ENCODE measurements around the gene MACROD2. TPM values are rescaled to one million over a fixed set of nuclear protein-coding genes. Genes with fewer than 3 reads are reported as not detected.

The MACROD2 gene
- total RNA-seq, 4 donors from 2014 or later, result 8.7 to 17.8 (median 10.8) TPM

- 80 to 88% methylated on average over 2 of the region's 2 CpGs for WGBS, 2 donors
- no peak for TF ChIP-seq POLR2A (IDR thresholded peaks at IDR 0.05)
- no peak for TF ChIP-seq CTCF (IDR thresholded peaks at IDR 0.05)
- intact Hi-C loops (cut with DNase I), result no loop called here
- Histone ChIP-seq H3K4me3 (replicated peaks in 1 of 3) (no peak overlapping the region), H3K9me3 (no peaks in the 10 kb centered on the region), H3K27ac (no peak overlapping the region), H3K4me1 (no peaks in the 10 kb centered on the region), H3K36me3 (no peaks in the 10 kb centered on the region), H3K27me3 (no peaks in the 10 kb centered on the region)
- no peak for DNase-seq
Measured at GRCh38 chr20:15811951-15812350, 1816.6 kb downstream of the MACROD2 start.

- intact Hi-C loops (cut with DNase I), result no loop called here
- H3K9me3 ChIP-seq, result no peaks in the 10 kb centered on the region
- no peak for TF ChIP-seq POLR2A (IDR thresholded peaks at IDR 0.05)
- TF ChIP-seq CTCF (IDR thresholded peaks at IDR 0.05), result no peak
- H3K4me1 ChIP-seq, result no peaks in the 10 kb centered on the region
- no peaks in the 10 kb centered on the region for H3K36me3 ChIP-seq
- H3K27ac ChIP-seq, result no peak overlapping the region
- H3K4me3 ChIP-seq (replicated peaks in 1 of 3), result no peak overlapping the region
- no peaks in the 10 kb centered on the region for H3K27me3 ChIP-seq
- WGBS, 2 donors, result 44 to 66% methylated on average over 1 of the region's 1 CpG
- DNase-seq, result no peak
Measured at GRCh38 chr20:15812696-15813095, 1817.4 kb downstream of the MACROD2 start.

GRCh38 chr20:15814360-15814759, 1819.0 kb downstream of the MACROD2 start:
- H3K9me3 ChIP-seq, result no peaks in the 10 kb centered on the region
- H3K36me3 ChIP-seq, result no peaks in the 10 kb centered on the region
- no peaks in the 10 kb centered on the region for H3K27me3 ChIP-seq
- DNase-seq, result no peak
- intact Hi-C loops (cut with DNase I), result no loop called here
- TF ChIP-seq CTCF (IDR thresholded peaks at IDR 0.05) (no peak), POLR2A (IDR thresholded peaks at IDR 0.05) (no peak)
- H3K27ac ChIP-seq, result no peak overlapping the region
- H3K4me3 ChIP-seq (replicated peaks in 1 of 3), result no peak overlapping the region
- no peaks in the 10 kb centered on the region for H3K4me1 ChIP-seq

GRCh38 chr20:15814911-15815310, 1819.6 kb downstream of the MACROD2 start:
- no peak for DNase-seq
- H3K4me1 ChIP-seq, result no peaks in the 10 kb centered on the region
- no peak for TF ChIP-seq CTCF (IDR thresholded peaks at IDR 0.05)
- TF ChIP-seq POLR2A (IDR thresholded peaks at IDR 0.05), result no peak
- intact Hi-C loops (cut with DNase I), result no loop called here
- no peaks in the 10 kb centered on the region for H3K27me3 ChIP-seq
- no peak overlapping the region for H3K27ac ChIP-seq
- H3K9me3 ChIP-seq, result no peaks in the 10 kb centered on the region
- H3K36me3 ChIP-seq, result no peaks in the 10 kb centered on the region
- H3K4me3 ChIP-seq (replicated peaks in 1 of 3), result no peak overlapping the region
- 80 to 83% methylated on average over 2 of the region's 2 CpGs for WGBS, 2 donors

GRCh38 chr20:15817351-15817750, 1822.0 kb downstream of the MACROD2 start:
- no peaks in the 10 kb centered on the region for H3K9me3 ChIP-seq
- intact Hi-C loops (cut with DNase I), result no loop called here
- H3K4me3 ChIP-seq (replicated peaks in 1 of 3), result no peak overlapping the region
- H3K4me1 ChIP-seq, result no peaks in the 10 kb centered on the region
- no peak for TF ChIP-seq CTCF (IDR thresholded peaks at IDR 0.05)
- TF ChIP-seq POLR2A (IDR thresholded peaks at IDR 0.05), result no peak
- no peak overlapping the region for H3K27ac ChIP-seq
- WGBS, 2 donors, result 94 to 95% methylated on average over 2 of the region's 2 CpGs
- H3K27me3 ChIP-seq, result no peaks in the 10 kb centered on the region
- DNase-seq, result no peak
- H3K36me3 ChIP-seq, result no peaks in the 10 kb centered on the region
